ENCODE data around the gene C6orf163. TPM values are rescaled to one million over a fixed set of nuclear protein-coding genes. Genes with fewer than 3 reads are reported as not detected.

C6orf163 gene
- total and polyA plus RNA-seq, 10 of the 15 experiments (the other 5 are each of a cell fraction or from before 2014, with no cell fraction given): 0.56 to 3.7 (median 1.2) TPM

Other genes with a start within 250 kb of the C6orf163 start
Only the 7 nearest of the 8 such genes appear.
- 25.8 and 28.0 TPM in 2 replicates for gene ZNF292, start 189.2 kb upstream of the C6orf163 start, total RNA-seq (2014; rRNA removed)
- gene ZNF292, start 189.2 kb upstream of the C6orf163 start, total RNA-seq (2014; rRNA removed; fragmentation: Illumina TruSeq; extraction: Trizol): 31.5 and 37.5 TPM in 2 replicates
- gene ZNF292, start 189.2 kb upstream of the C6orf163 start, total RNA-seq (2021): 31.1 and 33.9 TPM in 2 replicates
- 57.6 and 100 TPM in 2 replicates for gene ZNF292, start 189.2 kb upstream of the C6orf163 start, polyA plus RNA-seq (2011; rRNA removed)
- 31.3 and 43.0 TPM in 2 replicates for gene ZNF292, start 189.2 kb upstream of the C6orf163 start, polyA plus RNA-seq (2014; fragmentation: Illumina TruSeq; extraction: Trizol)
- gene ZNF292, start 189.2 kb upstream of the C6orf163 start, polyA plus RNA-seq (2014; fragmentation: Nextera tagmentation; extraction: Ambion mirVana): 10 to 100 TPM; 11.1 to 20.9 TPM
- 11.1 and 14.2 TPM in 2 replicates for gene ZNF292, start 189.2 kb upstream of the C6orf163 start, polyA plus RNA-seq (2014; rRNA removed)
- 10 to 100 TPM; 29.8 to 31.8 TPM for gene ZNF292, start 189.2 kb upstream of the C6orf163 start, polyA plus RNA-seq (2016; fragmentation: Nextera tagmentation; extraction: Ambion mirVana)
- gene SMIM8, start 22.2 kb upstream of the C6orf163 start, total RNA-seq (2014; rRNA removed): 6.2 and 6.7 TPM in 2 replicates
- 8.9 and 9.5 TPM in 2 replicates for gene SMIM8, start 22.2 kb upstream of the C6orf163 start, total RNA-seq (2014; rRNA removed; fragmentation: Illumina TruSeq; extraction: Trizol)
- gene SMIM8, start 22.2 kb upstream of the C6orf163 start, total RNA-seq (2021): 8.5 and 9.0 TPM in 2 replicates
- 11.8 and 20.6 TPM in 2 replicates for gene SMIM8, start 22.2 kb upstream of the C6orf163 start, polyA plus RNA-seq (2011; rRNA removed)
- gene SMIM8, start 22.2 kb upstream of the C6orf163 start, polyA plus RNA-seq (2014; fragmentation: Illumina TruSeq; extraction: Trizol): 8.0 and 11.9 TPM in 2 replicates
- gene SMIM8, start 22.2 kb upstream of the C6orf163 start, polyA plus RNA-seq (2014; fragmentation: Nextera tagmentation; extraction: Ambion mirVana): 10 to 100 TPM; 33.9 to 45.8 TPM
- 6.4 and 7.1 TPM in 2 replicates for gene SMIM8, start 22.2 kb upstream of the C6orf163 start, polyA plus RNA-seq (2014; rRNA removed)
- gene SMIM8, start 22.2 kb upstream of the C6orf163 start, polyA plus RNA-seq (2016; fragmentation: Nextera tagmentation; extraction: Ambion mirVana): 10 to 100 TPM; 16.0 to 20.3 TPM
- not detected in 2 replicates for gene GJB7, start 15.5 kb upstream of the C6orf163 start, total RNA-seq (2014; rRNA removed)
- not detected in 2 replicates for gene GJB7, start 15.5 kb upstream of the C6orf163 start, total RNA-seq (2014; rRNA removed; fragmentation: Illumina TruSeq; extraction: Trizol)
- not detected in 2 replicates for gene GJB7, start 15.5 kb upstream of the C6orf163 start, total RNA-seq (2021)
- gene GJB7, start 15.5 kb upstream of the C6orf163 start, polyA plus RNA-seq (2011; rRNA removed): not detected in 2 replicates
- gene GJB7, start 15.5 kb upstream of the C6orf163 start, polyA plus RNA-seq (2014; fragmentation: Illumina TruSeq; extraction: Trizol): not detected in 2 replicates
- gene GJB7, start 15.5 kb upstream of the C6orf163 start, polyA plus RNA-seq (2014; fragmentation: Nextera tagmentation; extraction: Ambion mirVana): under 1 TPM in 1 of 2 experiments, not detected in 1; 0.09 TPM
- gene GJB7, start 15.5 kb upstream of the C6orf163 start, polyA plus RNA-seq (2014; rRNA removed): not detected in 2 replicates
- gene GJB7, start 15.5 kb upstream of the C6orf163 start, polyA plus RNA-seq (2016; fragmentation: Nextera tagmentation; extraction: Ambion mirVana): under 1 TPM in 1 of 2 experiments, not detected in 1; 0.13 TPM
- gene CFAP206, start 63.2 kb downstream of the C6orf163 start, total RNA-seq (2014; rRNA removed): 0.05 and 0.11 TPM in 2 replicates
- not detected in 2 replicates for gene CFAP206, start 63.2 kb downstream of the C6orf163 start, total RNA-seq (2014; rRNA removed; fragmentation: Illumina TruSeq; extraction: Trizol)
- gene CFAP206, start 63.2 kb downstream of the C6orf163 start, total RNA-seq (2021): not detected in 2 replicates
- gene CFAP206, start 63.2 kb downstream of the C6orf163 start, polyA plus RNA-seq (2011; rRNA removed): 0.04 TPM in 1 of 2 replicates, not detected in the other
- gene CFAP206, start 63.2 kb downstream of the C6orf163 start, polyA plus RNA-seq (2014; fragmentation: Illumina TruSeq; extraction: Trizol): 0.06 TPM in 1 of 2 replicates, not detected in the other
- gene CFAP206, start 63.2 kb downstream of the C6orf163 start, polyA plus RNA-seq (2014; fragmentation: Nextera tagmentation; extraction: Ambion mirVana): not detected
- not detected in 2 replicates for gene CFAP206, start 63.2 kb downstream of the C6orf163 start, polyA plus RNA-seq (2014; rRNA removed)
- under 1 TPM in 1 of 2 experiments, not detected in 1; 0.24 TPM for gene CFAP206, start 63.2 kb downstream of the C6orf163 start, polyA plus RNA-seq (2016; fragmentation: Nextera tagmentation; extraction: Ambion mirVana)
- 7.1 and 8.5 TPM in 2 replicates for gene SLC35A1, start 128.2 kb downstream of the C6orf163 start, total RNA-seq (2014; rRNA removed)
- 9.5 and 10.0 TPM in 2 replicates for gene SLC35A1, start 128.2 kb downstream of the C6orf163 start, total RNA-seq (2014; rRNA removed; fragmentation: Illumina TruSeq; extraction: Trizol)
- 6.8 and 7.8 TPM in 2 replicates for gene SLC35A1, start 128.2 kb downstream of the C6orf163 start, total RNA-seq (2021)
- gene SLC35A1, start 128.2 kb downstream of the C6orf163 start, polyA plus RNA-seq (2011; rRNA removed): 25.0 and 34.1 TPM in 2 replicates
- gene SLC35A1, start 128.2 kb downstream of the C6orf163 start, polyA plus RNA-seq (2014; fragmentation: Illumina TruSeq; extraction: Trizol): 9.6 and 13.9 TPM in 2 replicates
- gene SLC35A1, start 128.2 kb downstream of the C6orf163 start, polyA plus RNA-seq (2014; fragmentation: Nextera tagmentation; extraction: Ambion mirVana): 10 to 100 TPM; 15.1 to 28.0 TPM
- gene SLC35A1, start 128.2 kb downstream of the C6orf163 start, polyA plus RNA-seq (2014; rRNA removed): 8.8 and 9.8 TPM in 2 replicates
- 10 to 100 TPM; 15.3 to 17.1 TPM for gene SLC35A1, start 128.2 kb downstream of the C6orf163 start, polyA plus RNA-seq (2016; fragmentation: Nextera tagmentation; extraction: Ambion mirVana)
- gene RARS2, start 245.2 kb downstream of the C6orf163 start, total RNA-seq (2014; rRNA removed): 25.8 and 32.5 TPM in 2 replicates
- gene RARS2, start 245.2 kb downstream of the C6orf163 start, total RNA-seq (2014; rRNA removed; fragmentation: Illumina TruSeq; extraction: Trizol): 36.6 and 37.1 TPM in 2 replicates
- gene RARS2, start 245.2 kb downstream of the C6orf163 start, total RNA-seq (2021): 23.8 and 26.9 TPM in 2 replicates
- 18.3 and 25.1 TPM in 2 replicates for gene RARS2, start 245.2 kb downstream of the C6orf163 start, polyA plus RNA-seq (2011; rRNA removed)
- gene RARS2, start 245.2 kb downstream of the C6orf163 start, polyA plus RNA-seq (2014; fragmentation: Illumina TruSeq; extraction: Trizol): 36.5 and 44.7 TPM in 2 replicates
- gene RARS2, start 245.2 kb downstream of the C6orf163 start, polyA plus RNA-seq (2014; fragmentation: Nextera tagmentation; extraction: Ambion mirVana): 10 to 100 TPM; 37.9 to 43.0 TPM
- 22.5 and 25.5 TPM in 2 replicates for gene RARS2, start 245.2 kb downstream of the C6orf163 start, polyA plus RNA-seq (2014; rRNA removed)
- 10 to 100 TPM; 46.0 to 54.2 TPM for gene RARS2, start 245.2 kb downstream of the C6orf163 start, polyA plus RNA-seq (2016; fragmentation: Nextera tagmentation; extraction: Ambion mirVana)
- 28.7 and 35.7 TPM in 2 replicates for gene ORC3, start 245.3 kb downstream of the C6orf163 start, total RNA-seq (2014; rRNA removed)
- gene ORC3, start 245.3 kb downstream of the C6orf163 start, total RNA-seq (2014; rRNA removed; fragmentation: Illumina TruSeq; extraction: Trizol): 43.0 and 43.7 TPM in 2 replicates
- gene ORC3, start 245.3 kb downstream of the C6orf163 start, total RNA-seq (2021): 27.2 and 28.4 TPM in 2 replicates
- gene ORC3, start 245.3 kb downstream of the C6orf163 start, polyA plus RNA-seq (2011; rRNA removed): 58.9 and 89.9 TPM in 2 replicates
- gene ORC3, start 245.3 kb downstream of the C6orf163 start, polyA plus RNA-seq (2014; fragmentation: Illumina TruSeq; extraction: Trizol): 50.3 and 58.2 TPM in 2 replicates
- gene ORC3, start 245.3 kb downstream of the C6orf163 start, polyA plus RNA-seq (2014; fragmentation: Nextera tagmentation; extraction: Ambion mirVana): 10 to 100 TPM; 65.4 to 76.3 TPM
- 22.2 and 29.2 TPM in 2 replicates for gene ORC3, start 245.3 kb downstream of the C6orf163 start, polyA plus RNA-seq (2014; rRNA removed)
- 10 to 100 TPM; 62.3 to 63.3 TPM for gene ORC3, start 245.3 kb downstream of the C6orf163 start, polyA plus RNA-seq (2016; fragmentation: Nextera tagmentation; extraction: Ambion mirVana)